Measurements from ENCODE around the gene ANKH.
"Not testable (repeated sequence)": the region's sequence is repeated elsewhere in the genome, so short reads cannot be mapped to it uniquely, and the experiment has no call there.

Gene ANKH

DNA sequence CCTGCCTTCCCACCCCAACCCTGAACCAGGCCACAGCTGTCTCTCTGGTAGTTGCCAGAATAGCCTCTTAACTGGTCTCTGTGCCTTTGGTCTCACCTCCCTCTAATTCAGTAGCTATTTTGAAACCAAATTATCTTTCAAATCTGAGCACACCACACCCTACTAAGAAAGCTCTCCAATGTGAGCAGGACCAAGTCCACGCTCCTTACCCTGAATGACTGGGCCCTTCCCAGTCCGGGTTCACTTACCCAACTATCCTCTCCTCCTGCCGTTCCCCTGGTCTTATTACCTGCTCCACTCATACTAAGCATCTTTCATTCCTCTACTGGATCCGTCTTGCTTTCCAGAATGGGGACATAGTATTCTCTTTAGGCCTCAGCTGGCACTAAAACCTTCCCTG, 16.8 kb downstream of the ANKH start:
- no peak for DNase-seq (ENCODE audit: low read depth)

DNA sequence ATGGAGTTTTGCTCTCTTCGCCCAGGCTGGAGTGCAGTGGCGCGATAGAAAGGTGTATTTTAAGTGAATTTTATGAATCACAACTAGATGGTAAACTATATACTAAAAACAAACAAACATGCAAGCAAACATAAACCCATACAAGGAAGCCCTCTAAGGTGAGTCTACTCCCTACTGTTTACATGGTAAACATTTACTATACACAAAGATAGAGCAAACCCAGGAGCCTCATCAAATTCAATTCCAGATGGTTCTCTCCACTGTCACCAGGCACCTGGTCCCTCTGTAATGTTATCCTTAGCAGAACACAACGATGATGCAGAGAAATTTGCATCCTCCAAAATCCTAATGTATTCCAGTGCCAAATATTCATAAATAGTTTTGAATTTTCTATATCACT, 17.9 kb downstream of the ANKH start:
- DNase-seq (ENCODE audit: low read depth), result no peak

DNA sequence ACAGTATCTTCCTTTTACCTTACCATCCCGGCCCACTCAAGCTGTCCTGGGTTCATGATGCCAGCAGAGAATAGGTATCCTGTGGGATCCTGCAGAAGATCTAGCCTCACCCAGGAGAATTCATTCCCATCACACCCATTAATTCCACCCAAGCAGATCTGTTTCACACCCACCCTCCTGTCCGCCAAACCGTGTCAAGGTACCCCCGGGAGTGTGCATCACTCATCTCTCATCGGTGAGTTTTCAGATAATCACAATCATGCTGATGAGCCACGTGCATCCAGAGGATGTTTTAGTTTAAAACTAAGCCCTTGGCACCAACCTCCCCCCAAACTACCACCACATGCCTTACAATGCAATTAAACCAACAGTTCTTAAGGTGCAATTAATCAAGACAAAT, 18.8 kb downstream of the ANKH start:
- no peak for DNase-seq (ENCODE audit: low read depth)

DNA sequence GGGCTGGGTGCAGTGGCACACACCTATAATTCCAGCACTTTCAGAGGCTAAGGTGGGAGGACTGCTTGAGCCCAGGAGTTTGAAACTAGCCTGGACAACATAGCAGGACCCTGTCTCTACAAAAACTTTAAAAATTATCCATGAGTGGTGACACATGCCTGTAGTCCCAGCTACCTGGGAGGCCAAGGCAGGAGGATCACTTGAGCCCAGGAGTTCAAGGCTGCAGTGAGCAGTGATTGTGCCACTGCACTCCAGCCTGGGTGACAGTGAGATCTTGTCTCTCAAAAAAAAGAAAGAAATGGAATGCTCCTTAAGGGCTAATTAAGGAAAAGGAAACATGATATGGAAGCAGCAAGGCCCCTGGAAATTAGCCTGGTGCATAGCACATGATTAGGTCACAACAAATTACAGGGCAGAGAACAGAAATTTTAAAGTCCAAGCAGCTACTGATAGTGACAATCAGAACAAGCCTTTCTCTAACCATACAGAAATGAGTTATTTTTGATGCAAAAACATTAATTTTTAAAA, 19.5 kb downstream of the ANKH start:
- DNase-seq (ENCODE audit: low read depth), result peak; percentile 45

DNA sequence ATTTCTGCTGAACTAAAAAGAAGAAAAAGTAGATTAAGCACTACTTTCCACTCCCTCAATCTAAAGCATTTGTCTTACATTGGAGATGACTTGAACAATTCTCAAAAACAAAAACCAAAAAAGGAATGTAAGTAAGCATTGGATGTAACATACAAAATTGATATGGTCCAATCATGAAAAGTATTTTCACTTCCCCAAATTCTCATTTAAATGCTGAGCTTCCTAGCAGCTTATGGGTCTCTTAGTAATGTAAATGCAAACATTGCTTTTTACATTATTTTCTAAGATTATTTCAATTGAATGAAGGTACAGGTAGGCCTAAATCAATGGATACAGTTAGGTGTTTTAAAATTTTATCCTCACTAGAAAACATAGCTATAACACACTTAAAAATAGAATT, 20.0 kb downstream of the ANKH start:
- no peak for DNase-seq (ENCODE audit: low read depth)

DNA sequence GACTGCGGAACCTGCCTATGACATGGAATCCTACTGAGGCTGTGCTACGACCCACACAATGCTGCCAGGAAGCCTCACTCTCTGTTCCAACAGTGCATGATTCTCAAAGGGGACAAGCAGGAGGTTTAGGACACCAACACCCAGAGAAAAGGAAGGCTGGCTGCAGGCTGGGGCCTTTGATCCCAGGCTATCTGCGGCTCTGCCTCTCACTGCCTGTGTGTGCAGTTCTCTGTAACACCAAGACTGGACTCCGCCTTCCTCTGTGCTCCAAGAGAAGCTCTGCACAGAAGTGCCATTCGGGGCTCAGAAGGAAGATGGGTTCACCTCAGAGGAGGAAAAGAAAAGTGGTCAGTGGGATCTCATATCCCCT, 20.5 kb downstream of the ANKH start:
- DNase-seq (ENCODE audit: low read depth), result no peak

DNA sequence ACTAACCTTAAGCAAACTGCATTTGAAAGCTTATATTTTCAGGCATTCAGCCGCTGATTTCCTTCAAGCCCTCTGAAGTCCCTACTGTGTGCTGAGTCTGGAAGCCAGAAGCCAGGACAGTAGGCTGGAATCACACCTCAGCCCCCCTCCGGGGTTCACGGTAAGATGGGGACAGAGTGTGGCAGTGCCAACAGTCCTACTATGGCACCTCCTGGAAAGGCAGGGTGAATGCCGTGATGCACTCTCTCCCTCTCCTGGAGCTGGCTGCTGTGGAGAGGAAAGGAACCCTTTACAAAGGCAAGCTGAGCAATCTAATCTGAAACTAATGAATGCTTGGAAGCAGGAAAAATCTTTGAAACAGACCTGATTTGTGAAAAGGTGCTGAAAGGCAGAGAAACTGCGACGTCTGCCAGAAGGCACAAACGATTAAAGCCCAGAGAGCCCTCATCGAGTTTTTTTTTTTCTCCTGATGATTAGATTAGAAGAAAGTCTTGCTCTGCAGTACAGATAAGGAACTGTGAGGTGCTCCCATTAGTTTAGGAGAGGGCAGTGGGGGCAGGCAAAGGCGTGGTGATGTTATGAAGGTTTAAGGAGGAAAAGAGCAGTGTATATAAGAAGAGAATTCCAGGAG, 21.0 kb downstream of the ANKH start:
- DNase-seq (ENCODE audit: low read depth), result no peak

DNA sequence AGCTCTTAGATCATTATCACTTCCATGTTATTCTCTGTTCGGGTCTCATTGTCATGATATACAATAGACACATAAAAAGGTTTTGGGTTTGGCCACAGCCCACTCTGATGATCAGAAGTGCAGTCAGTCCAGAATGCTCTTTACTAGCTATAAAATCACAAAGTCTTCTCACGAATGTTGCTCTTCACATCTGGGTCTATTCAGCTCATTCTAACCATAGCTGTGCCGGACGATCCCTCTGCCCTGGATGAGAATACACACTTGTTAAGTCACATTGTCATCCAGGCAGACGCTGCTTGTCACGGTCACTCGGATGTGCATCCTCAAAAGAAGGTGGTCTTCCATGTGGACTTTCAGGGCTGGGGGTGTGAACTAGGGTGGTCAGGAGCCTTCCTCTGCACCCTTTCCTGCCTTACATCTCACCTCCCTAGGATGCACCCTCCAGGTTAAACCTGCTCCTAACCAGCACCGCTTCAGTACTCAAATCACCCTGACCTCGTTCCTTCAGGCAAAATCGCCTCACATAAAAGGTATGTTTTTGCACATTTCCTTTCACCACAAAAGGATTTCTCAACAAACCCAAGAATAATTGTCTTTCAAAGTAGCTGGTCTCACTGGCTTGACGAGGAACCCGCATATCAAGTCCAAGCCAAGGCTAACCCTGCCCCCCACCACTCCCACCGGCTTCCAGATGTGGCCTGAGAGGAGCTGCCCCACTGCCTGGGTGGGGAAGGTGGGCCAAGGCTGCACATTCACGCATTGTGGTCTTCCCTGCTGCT, 21.9 kb downstream of the ANKH start:
- no peak for DNase-seq (ENCODE audit: low read depth)

DNA sequence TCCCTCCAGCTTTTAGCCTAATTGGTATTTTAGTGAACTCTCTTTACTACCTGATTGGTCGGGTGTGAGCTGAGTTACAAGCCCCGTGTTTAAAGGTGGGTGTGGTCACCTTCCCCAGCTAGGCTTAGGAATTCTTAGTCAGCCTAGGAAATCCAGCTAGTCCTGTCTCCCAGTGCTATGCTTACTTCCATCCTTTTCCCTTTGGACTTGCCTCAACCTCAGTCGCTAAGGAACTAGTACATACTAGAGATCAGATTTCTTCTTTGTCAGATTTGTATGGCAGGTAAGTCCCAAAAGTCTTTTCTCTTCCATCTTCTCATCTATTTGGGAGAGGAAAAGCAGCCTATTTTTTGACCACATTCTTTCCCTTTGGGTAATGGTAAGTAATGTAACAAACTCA, 22.6 kb downstream of the ANKH start:
- DNase-seq (ENCODE audit: low read depth), result not testable (repeated sequence)

DNA sequence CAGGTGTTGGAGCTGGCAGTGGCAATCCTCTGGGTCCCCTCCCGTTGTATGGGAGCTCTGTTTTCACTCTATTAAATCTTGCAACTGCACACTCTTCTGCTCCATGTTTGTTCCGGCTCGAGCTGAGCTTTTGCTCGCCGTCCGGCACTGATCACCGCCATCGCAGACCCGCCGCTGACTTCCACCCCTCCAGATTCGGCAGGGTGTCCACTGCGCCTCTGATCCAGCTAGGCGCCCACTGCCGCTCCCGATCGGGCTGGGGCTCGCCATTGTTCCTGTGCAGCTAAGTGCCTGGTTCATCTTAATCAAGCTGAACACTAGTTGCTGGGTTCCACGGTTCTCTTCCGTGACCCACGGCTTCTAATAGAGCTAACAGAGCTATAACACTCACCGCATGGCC, 23.2 kb downstream of the ANKH start:
- DNase-seq (ENCODE audit: low read depth), result no peak

DNA sequence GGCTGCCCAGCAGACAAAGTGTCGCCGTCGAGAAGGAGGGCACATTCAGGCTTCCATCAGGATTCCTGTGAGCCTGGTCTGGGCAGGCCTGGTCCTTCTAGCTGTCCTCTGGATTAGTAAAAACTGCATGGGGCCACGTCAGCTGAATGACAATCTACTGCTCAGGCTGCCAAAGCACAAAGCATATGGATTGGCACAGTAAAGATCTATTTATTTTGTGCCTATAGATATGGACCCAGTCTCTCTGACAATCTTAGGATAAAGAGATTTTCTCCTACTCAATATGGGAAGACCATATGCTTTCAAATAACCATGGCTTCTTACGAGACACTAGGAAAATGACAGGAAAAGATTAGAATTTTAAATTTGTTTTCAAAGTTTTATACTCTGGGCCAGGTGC, 24.1 kb downstream of the ANKH start:
- DNase-seq (ENCODE audit: low read depth), result no peak

DNA sequence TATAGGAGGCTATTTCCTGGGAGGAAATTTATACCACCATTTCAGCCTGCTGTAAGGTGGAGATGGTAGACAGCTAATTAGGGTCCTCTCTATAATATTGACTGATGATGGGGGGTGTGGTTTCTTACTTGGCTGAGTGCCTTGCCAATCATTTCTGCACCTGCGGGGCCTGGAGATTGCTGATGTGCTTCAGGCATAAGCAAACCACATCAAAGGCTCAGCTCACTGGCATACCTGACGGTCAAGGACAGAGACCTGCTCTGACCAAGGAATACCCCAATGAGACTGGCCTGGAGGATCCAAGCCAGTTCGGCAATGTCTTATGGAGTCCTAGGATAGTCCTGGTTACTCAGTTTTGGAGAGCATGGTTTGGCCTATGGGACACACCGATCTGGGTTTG, 29.5 kb downstream of the ANKH start:
- DNase-seq (ENCODE audit: low read depth), result no peak

DNA sequence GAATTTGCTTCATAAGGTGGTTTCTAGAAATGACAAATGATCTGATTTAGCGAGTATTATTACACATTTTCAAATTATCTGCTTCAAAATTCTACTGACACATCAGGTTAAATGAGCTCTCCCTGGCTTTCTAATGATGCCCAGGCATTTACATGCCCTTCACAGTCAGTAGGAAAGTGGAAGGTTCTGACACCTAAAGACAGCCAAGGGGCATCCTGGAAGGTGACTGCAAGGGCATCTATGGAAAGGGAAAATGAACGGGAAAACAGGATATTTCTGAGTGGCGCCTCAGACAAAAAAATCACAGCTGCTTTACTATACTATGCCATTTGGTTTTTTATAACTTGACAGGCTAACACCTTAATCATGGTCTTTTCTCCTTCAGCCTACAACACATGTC, 31.0 kb downstream of the ANKH start:
- no peak for DNase-seq (ENCODE audit: low read depth)

DNA sequence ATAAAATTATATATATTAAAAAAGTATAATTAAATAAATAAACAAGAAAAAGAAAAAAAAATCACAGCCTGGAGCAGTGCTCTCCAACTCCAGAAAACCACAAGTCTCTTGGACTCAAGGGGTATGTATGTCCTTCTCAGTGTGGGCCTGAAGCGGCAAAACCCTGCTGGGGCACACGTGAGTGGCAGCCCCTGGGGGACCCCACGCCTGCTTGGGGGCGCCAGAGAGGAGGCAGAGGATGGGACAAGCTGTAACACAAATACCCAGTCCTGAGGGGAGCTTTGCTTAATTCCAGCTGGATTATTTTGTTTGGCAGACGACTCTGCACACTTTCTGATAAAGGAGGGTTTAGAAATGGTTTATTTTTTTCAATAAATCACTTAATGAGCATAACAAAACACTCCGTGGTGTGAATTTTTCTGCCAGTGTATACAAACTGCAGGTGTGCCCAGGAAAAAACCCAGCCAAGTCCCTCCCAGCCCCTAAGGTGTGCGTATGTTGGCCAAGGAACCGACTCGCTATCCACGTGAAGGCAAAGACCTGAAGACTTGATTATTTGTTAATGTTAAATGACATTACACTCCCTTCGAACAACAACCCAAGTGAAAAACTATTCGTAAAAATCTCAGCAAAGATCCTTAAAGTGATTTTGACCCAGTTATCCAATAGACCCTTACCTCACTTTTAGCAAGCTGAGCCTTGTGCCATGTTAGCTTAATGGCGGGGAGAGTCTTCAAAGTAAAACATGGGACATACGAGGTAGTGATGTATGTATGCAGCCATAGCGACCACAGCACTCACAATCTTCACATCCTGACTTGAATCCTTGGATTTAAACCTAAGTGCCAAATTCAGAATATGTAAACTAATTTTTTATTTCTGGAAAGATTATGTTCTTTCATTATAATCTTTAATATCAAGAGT, 32.9 kb downstream of the ANKH start:
- DNase-seq (ENCODE audit: low read depth), result no peak

DNA sequence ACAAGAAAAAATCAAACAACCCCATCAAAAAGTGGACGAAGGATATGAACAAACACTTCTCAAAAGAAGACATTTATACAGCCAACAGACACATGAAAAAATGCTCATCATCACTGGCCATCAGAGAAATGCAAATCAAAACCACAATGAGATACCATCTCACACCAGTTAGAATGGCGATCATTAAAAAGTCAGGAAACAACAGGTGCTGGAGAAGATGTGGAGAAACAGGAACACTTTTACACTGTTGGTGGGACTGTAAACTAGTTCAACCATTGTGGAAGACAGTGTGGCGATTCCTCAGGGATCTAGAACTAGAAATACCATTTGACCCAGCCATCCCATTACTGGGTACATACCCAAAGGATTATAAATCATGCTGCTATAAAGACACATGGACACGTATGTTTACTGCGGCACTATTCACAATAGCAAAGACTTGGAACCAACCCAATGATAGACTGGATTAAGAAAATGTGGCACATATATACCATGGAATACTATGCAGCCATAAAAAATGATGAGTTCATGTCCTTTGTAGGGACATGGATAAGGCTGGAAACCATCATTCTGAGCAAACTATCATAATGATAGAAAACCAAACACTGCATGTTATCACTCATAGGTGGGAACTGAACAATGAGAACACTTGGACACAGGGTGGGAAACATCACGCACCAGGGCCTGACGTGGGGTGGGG, 34.0 kb downstream of the ANKH start:
- DNase-seq (ENCODE audit: low read depth), result not testable (repeated sequence)

DNA sequence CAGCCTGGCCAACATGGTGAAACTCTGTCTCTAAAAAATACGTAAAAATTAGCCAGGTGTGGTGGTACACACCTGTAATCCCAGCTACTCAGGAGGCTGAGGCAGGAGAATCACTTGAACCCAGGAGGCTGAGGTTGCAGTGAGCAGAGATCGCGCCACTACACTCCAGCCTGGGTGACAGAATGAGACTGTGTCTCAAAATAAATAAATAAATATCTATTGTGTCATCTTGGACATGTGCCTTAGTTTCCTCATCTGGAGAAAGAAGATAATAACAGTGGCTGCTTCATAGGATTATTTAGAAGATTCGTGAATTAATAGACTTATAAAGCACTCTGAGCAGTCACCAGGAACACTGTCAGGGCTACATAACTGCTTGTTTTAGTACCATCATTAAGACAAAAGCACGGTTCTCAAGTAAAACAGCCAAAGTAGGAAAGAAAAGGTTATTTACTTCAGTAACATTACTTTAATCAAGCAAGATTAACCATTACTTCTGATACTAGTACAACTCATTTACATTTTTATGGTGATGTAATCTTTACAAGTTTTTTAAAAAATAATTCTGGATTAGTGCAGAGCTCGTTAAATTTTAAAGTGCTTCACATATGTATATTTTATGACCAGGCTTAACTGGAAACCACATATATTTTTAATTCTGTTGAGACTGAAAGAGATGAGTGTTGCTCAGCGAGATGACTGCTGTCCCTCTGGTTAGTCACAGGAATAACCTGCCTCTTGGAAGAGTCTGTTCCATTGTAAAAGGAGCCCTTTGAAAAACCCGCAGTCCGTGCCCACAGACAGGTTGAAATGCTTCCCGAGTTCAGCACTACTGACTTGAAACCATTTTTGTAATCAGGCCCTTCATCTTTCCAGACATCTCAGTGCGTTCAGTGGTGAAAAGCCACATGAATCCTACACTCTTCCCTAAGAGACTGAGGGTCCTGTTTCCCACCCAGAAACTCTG, 36.7 kb downstream of the ANKH start:
- no peak for DNase-seq (ENCODE audit: low read depth)

DNA sequence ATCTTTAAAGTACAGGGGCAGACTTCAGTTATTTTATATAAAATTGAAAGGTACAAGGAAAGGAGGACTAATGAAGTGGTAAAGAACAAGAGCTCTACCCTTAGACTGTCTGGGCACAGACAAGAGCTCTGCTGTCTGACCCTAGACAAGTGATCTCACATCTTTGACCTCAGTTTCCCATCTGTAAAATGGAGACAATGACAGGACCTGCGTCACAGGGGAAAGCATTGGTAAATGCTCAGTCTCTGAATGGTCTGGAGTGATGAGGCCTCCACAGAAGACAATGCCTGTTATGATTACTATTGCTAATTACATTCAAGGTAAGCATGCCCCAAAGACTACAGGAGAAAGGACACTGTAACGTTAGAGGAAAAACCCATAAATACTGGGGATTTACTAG, 37.5 kb downstream of the ANKH start:
- DNase-seq (ENCODE audit: low read depth), result no peak

DNA sequence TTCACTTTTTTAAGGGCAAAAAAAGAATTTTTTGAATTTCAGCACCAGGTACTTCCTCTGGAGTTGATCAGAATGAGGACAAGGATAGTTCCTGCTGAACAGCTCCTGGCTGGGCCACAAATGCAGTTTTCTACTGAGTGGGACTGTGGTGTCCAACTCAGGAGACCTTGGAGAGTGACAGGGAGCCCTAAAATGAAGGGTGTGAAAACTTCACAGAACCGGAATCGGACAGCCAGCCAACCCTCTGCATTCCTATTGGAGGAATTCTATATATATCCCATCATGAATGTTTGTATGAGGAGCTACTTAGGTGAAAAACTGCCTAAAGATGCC, 40.6 kb downstream of the ANKH start:
- no peak for DNase-seq (ENCODE audit: low read depth)

DNA sequence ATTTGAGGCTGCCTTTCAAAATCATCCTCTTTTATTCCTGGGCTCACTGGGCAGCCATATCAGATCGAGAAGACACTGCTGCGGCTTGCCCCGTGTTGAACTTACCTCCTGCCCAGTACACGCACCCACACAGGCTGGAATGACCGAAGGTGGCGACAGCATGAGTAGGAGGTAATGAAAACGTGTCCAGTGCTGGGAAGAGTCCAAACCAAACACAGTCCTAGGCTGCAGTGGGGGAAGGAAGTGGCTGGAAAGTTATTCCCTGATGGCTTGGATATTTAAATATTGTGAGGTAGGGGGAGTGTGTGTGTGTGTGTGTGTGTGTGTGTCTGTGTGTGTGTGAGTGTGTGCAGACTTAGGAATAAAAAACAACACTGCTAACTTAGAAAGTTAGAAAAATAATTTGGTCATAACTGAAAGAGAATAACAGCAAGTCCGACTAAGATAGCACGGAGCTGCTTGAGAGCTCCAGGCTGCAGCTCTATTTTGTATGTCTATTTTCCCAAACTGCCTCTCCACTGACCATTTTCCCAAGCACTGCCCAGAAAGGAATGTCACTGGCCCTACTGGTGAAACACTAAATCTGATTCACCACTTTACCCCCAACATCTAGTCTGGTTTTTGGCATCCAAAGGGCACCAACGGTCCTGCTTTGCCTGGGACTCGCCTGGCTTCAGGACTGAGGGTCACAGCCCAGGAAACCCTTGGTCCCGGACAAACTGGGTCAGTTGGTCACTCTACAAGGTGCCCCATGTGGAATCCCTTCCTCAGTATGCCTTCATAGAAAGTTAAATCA, 41.2 kb downstream of the ANKH start:
- no peak for DNase-seq (ENCODE audit: low read depth)

DNA sequence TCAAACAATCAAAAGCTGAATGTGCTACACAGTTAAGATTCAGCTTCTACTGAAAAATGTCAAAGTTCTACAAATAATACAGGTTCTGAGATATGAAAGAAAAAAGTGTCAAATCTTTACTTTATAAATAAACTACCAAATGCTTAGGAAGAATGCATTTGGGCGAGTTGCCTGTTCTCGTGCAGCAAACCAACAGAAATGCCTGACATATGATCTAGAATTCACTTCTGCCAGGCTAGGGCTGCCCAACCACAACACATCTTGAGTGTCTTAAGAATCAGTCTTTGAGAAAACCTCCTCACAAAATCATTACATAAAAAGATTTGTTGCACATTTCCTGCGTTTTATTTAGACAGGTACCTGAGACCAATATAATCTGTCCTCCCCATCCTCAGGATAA, 42.2 kb downstream of the ANKH start:
- DNase-seq (ENCODE audit: low read depth), result peak; percentile 79

Data from fibroblast of gingiva (primary cell).